Hepatocyte (in vitro differentiated cells): ENCODE data around the gene RASGRP4. TPM values are rescaled to one million over a fixed set of nuclear protein-coding genes. Genes with fewer than 3 reads are reported as not detected.
"Not testable (repeated sequence)": the region's sequence is repeated elsewhere in the genome, so short reads cannot be mapped to it uniquely, and the experiment has no call there.

Experiments
- DNase-seq: peaks from one replicate; pipeline ENCODE4 v3.0.0-alpha.2; 2016; ENCODE audit warnings: low spot score
- H2AFZ ChIP-seq: fragments of 200-600 bp; sonication (generic); 2 replicates; pipeline ENCODE4 v1.6.0; 2016; ENCODE audit warnings: antibody characterized with exemption, mild to moderate bottlenecking
- H3K27ac ChIP-seq: fragments of 200-600 bp; sonication (generic); 2 replicates; pipeline ENCODE4 v1.5.1; 2016; ENCODE audit warnings: mild to moderate bottlenecking
- H3K27me3 ChIP-seq: fragments of 200-600 bp; sonication (generic); 2 replicates; pipeline ENCODE4 v1.6.1; 2016
- H3K36me3 ChIP-seq: fragments of 200-600 bp; sonication (generic); replicated peaks from 2 replicates; pipeline ENCODE4 v1.5.1; 2016; ENCODE audit warnings: low read depth; ENCODE audit not compliant: insufficient read depth
- H3K4me1 ChIP-seq: fragments of 200-600 bp; sonication (generic); 2 replicates; pipeline ENCODE4 v1.5.1; 2016; ENCODE audit warnings: mild to moderate bottlenecking, moderate library complexity; ENCODE audit not compliant: insufficient read depth
- H3K4me2 ChIP-seq: fragments of 200-600 bp; sonication (generic); 2 replicates; pipeline ENCODE4 v1.6.0; 2016
- H3K4me3 ChIP-seq: fragments of 200-600 bp; sonication (generic); 2 replicates; pipeline ENCODE4 v1.5.1; 2016; ENCODE audit warnings: mild to moderate bottlenecking
- H3K79me2 ChIP-seq: fragments of 200-600 bp; sonication (generic); 2 replicates; pipeline ENCODE4 v1.6.0; 2017; ENCODE audit warnings: mild to moderate bottlenecking
- H3K9me2 ChIP-seq: fragments of 200-600 bp; sonication (generic); replicated peaks from 2 replicates; pipeline ENCODE4 v1.6.0; 2017; ENCODE audit warnings: mild to moderate bottlenecking; ENCODE audit not compliant: insufficient read depth
- H3K9me3 ChIP-seq: fragments of 200-600 bp; sonication (generic); 2 replicates; pipeline ENCODE4 v1.5.1; 2016; ENCODE audit warnings: low read depth, mild to moderate bottlenecking
- H4K20me1 ChIP-seq: fragments of 200-600 bp; sonication (generic); 2 replicates; pipeline ENCODE4 v1.6.0; 2016; ENCODE audit warnings: mild to moderate bottlenecking; ENCODE audit not compliant: insufficient read depth, poor library complexity, severe bottlenecking
- CTCF ChIP-seq: fragments of 200-600 bp; sonication (generic); IDR thresholded peaks from 2 replicates; pipeline ENCODE4 v1.5.1; 2016; ENCODE audit warnings: antibody characterized with exemption, mild to moderate bottlenecking; ENCODE audit not compliant: poor library complexity
- EZH2 ChIP-seq: fragments of 200-600 bp; sonication (generic); IDR thresholded peaks from 2 replicates; pipeline ENCODE4 v1.6.1; 2016; ENCODE audit warnings: antibody characterized with exemption, mild to moderate bottlenecking, borderline replicate concordance
- EZH2phosphoT487 ChIP-seq: fragments of 200-600 bp; sonication (generic); IDR thresholded peaks from one replicate; pipeline ENCODE4 v1.6.1; 2018; ENCODE audit warnings: antibody characterized with exemption, mild to moderate bottlenecking, low read depth, moderate library complexity; ENCODE audit not compliant: unreplicated experiment, severe bottlenecking
- WGBS: methylation state at CpG from one replicate; pipeline ENCODE4 v1.1.6; 2016; ENCODE audit warnings: low lambda C conversion rate; ENCODE audit errors: missing lambda C conversion rate; 5-methylcytosine and 5-hydroxymethylcytosine counted together
- polyA plus RNA-seq: library from polyadenylated mRNA; unstranded; fragments of >200 nt; fragmentation: Nextera tagmentation; extraction: Ambion mirVana; gene quantifications from 2 replicates; pipeline ENCODE4 v1.2.1, GENCODE V29; 2016
- total RNA-seq: library from RNA; depleted of rRNA; stranded (reverse); fragments of >200 nt; gene quantifications from 2 replicates; pipeline ENCODE4 v1.2.3, GENCODE V29; 2014

RASGRP4 gene
- total RNA-seq (0.07 and 0.36 TPM in 2 replicates), polyA plus RNA-seq (0.44 TPM in 1 of 2 replicates, not detected in the other)

DNA sequence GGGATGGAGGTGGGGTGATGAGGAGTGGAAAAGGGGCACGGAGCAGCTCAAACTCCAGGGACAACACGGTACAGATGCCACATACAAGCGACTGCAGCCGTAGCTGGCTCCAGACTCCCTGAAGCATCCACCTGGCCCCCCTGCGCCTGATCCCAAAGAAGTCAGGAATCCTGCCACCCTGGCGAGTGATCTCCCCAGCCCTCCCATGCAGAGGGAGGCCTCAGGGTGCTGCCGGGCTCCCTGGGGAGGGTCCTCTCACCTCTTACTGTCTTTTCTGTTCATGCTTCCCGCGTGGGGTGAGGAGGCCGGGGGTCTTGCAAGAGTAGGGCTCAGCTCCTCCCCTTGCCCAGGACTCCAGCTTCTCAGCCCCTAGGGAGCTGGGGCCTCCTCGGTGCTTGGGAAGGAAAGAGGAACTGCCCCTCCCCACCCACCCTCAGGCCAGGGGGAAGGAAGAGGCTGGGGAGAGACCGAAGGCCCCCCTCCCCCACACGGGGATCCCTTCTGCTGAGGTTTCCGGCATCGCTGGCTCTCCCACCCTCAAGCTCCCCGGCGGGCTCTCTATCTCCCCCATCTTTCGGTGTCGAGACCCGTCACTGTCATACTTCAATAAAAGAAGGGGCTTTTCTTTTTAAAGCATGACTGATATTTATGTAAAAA, at the start of gene RASGRP4:
Gene RASGRP4, minus strand, starts transcription at position 410 of the 657 bp plus-strand sequence. Its CDS starts 128 bp downstream, at position 282.
- TF ChIP-seq CTCF (no peak), EZH2 (no peak), EZH2phosphoT487 (no peak)
- no peak within 1 kb of the TSS for H3K4me3 ChIP-seq
- no peaks in the 10 kb centered on the region for H3K79me2 ChIP-seq
- H3K27ac ChIP-seq = no peak within 1 kb of the TSS
- no peaks in the 10 kb centered on the region for H3K36me3 ChIP-seq
- H3K9me2 ChIP-seq = no peaks in the 10 kb centered on the region
- no peaks in the 10 kb centered on the region for H3K9me3 ChIP-seq
- no peaks in the 10 kb centered on the region for H3K4me1 ChIP-seq
- no peak for DNase-seq
- WGBS = 56% methylated on average over 16 of the region's 20 CpGs
- H3K27me3 ChIP-seq = no peaks in the 10 kb centered on the region
- H3K4me2 ChIP-seq = no peak within 1 kb of the TSS
- H4K20me1 ChIP-seq = no peaks in the 10 kb centered on the region
- no peak within 1 kb of the TSS for H2AFZ ChIP-seq

- TF ChIP-seq EZH2 (no peak), EZH2phosphoT487 (no peak), CTCF (no peak)
- DNase-seq = no peak
- no peaks in the 10 kb centered on the region for H3K4me1 ChIP-seq
- H3K36me3 ChIP-seq = no peaks in the 10 kb centered on the region
- H3K9me3 ChIP-seq = no peaks in the 10 kb centered on the region
- H3K27me3 ChIP-seq = no peaks in the 10 kb centered on the region
- no peaks in the 10 kb centered on the region for H3K9me2 ChIP-seq
- no peaks in the 10 kb centered on the region for H4K20me1 ChIP-seq
- no peak overlapping the region for H3K4me2 ChIP-seq
- no peak overlapping the region for H3K4me3 ChIP-seq
- 96% methylated on average over 13 of the region's 13 CpGs for WGBS
- H2AFZ ChIP-seq = no peak overlapping the region
- H3K27ac ChIP-seq = no peak overlapping the region
- no peaks in the 10 kb centered on the region for H3K79me2 ChIP-seq
Measured at GRCh38 chr19:38475176-38475575, 49.2 kb upstream of the RASGRP4 start.

DNA sequence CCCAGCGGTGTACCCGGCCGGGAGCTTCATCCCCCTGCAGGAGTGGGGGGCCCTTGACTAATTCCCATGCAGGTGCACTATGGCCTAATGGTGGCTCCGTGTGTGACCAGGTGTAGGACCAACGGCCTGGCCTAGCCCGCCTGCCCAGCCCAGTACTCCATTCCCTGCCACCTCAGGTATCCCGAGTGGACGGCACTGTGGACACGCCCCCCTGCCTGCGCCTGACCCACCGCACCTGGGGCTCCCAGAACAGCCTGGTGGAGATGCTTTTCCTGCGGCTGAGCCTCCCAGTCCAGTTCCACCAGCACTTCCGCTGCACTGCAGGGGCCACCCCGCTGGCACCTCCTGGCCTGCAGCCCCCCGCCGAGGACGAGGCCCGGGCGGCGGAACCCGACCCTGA, 47.2 kb upstream of the RASGRP4 start:
- H3K4me1 ChIP-seq = no peaks in the 10 kb centered on the region
- H3K27ac ChIP-seq = no peak overlapping the region
- TF ChIP-seq EZH2 (no peak), CTCF (no peak)
- no peaks in the 10 kb centered on the region for H3K36me3 ChIP-seq
- H2AFZ ChIP-seq = no peak overlapping the region
- H3K27me3 ChIP-seq = no peaks in the 10 kb centered on the region
- no peaks in the 10 kb centered on the region for H3K9me3 ChIP-seq
- 95% methylated on average over 21 of the region's 21 CpGs for WGBS
- no peak for DNase-seq
- no peaks in the 10 kb centered on the region for H3K79me2 ChIP-seq
- no peaks in the 10 kb centered on the region for H3K9me2 ChIP-seq
- no peak overlapping the region for H3K4me3 ChIP-seq
- no peak overlapping the region for H3K4me2 ChIP-seq
- H4K20me1 ChIP-seq = no peaks in the 10 kb centered on the region

DNA sequence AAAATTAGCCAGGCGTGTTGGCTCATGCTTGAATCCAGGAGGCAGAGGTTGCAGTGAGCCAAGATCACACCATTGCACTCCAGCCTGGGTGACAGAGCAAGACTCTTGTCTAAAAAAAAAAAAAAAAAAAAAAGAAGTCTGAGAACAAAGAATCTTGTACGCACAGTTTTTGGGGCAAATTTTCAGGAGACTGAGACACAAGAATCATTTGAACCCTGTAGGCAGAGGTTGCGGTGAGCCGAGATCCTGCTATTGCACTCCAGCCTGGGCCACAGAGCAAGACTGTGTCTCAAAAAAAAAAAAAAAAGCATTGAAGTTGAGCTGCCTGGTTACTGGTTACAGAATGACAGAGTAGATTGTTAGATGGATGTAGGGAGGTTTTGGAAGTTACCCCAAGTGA, 46.7 kb upstream of the RASGRP4 start:
- H3K27ac ChIP-seq, H3K4me3 ChIP-seq, H3K9me3 ChIP-seq, H3K4me1 ChIP-seq, H4K20me1 ChIP-seq, H3K4me2 ChIP-seq, H3K9me2 ChIP-seq, DNase-seq, H3K27me3 ChIP-seq, H3K79me2 ChIP-seq, H2AFZ ChIP-seq, H3K36me3 ChIP-seq: not testable (repeated sequence)
- WGBS = 94% methylated on average over 4 of the region's 4 CpGs
